Thyroid gland (tissue), 4 donors: ENCODE data around the gene RCOR1. TPM values are rescaled to one million over a fixed set of nuclear protein-coding genes. Genes with fewer than 3 reads are reported as not detected.

Experiments used
- DNase-seq, 2 donors: peaks; one replicate each; pipeline ENCODE4 v3.0.0-alpha.2; 2019
- H3K27ac ChIP-seq, 3 donors: fragments of 200-600 bp; sonication (generic); 1 replicate in 2 of 3; 2 replicates in 1 of 3; pipeline ENCODE4 v1.5.1; 2016 to 2019; ENCODE audit warnings: mild to moderate bottlenecking in 1 of 3, moderate library complexity in 1 of 3
- H3K27me3 ChIP-seq: fragments of 200-600 bp; sonication (generic); one replicate; pipeline ENCODE4 v1.5.1; 2019
- H3K36me3 ChIP-seq, 2 donors: fragments of 200-600 bp; sonication (generic); one replicate each; pipeline ENCODE4 v1.5.1; 2016 to 2019
- H3K4me1 ChIP-seq, 2 donors: fragments of 200-600 bp; sonication (generic); one replicate each; pipeline ENCODE4 v1.5.1; 2017 to 2019
- H3K4me3 ChIP-seq, 3 donors: fragments of 200-600 bp; sonication (generic); replicated peaks in 1 of 3; 1 replicate in 2 of 3; 2 replicates in 1 of 3; pipeline ENCODE4 v1.5.1; 2016; ENCODE audit warnings: mild to moderate bottlenecking in 1 of 3
- H3K9me3 ChIP-seq: fragments of 200-600 bp; sonication (generic); one replicate; pipeline ENCODE4 v1.5.1; 2017
- CTCF ChIP-seq, 6 experiments: fragments of 200-600 bp in 3 of 6; fragments of 450-650 bp in 3 of 6; sonication (generic) in 3 of 6; IDR thresholded peaks; one replicate each; pipeline ENCODE4 v1.5.1; 2016 to 2019; ENCODE audit warnings: antibody characterized with exemption in 6 of 6, mild to moderate bottlenecking in 2 of 6, inconsistent platforms in 1 of 6, moderate library complexity in 1 of 6
- POLR2A ChIP-seq, 2 donors: fragments of 450-650 bp; IDR thresholded peaks; one replicate each; pipeline ENCODE4 v1.6.1; 2017; ENCODE audit warnings: antibody characterized with exemption in 2 of 2, mild to moderate bottlenecking in 2 of 2, moderate library complexity in 1 of 2
- WGBS, 2 donors: methylation state at CpG; one replicate each; pipeline ENCODE4 v1.1.5; 2017; 5-methylcytosine and 5-hydroxymethylcytosine counted together
- intact Hi-C: fragments of 100-400 bp; cut with DNase I; formaldehyde crosslinking; loops from one replicate; pipeline ENCODE4 v1.15.1; 2023
- total RNA-seq, 4 donors: library from RNA; depleted of rRNA; stranded (reverse); fragments of >200 nt; gene quantifications; one replicate each; pipeline ENCODE4 v1.2.3, GENCODE V29; 2016

Gene RCOR1
- total RNA-seq, 4 donors from 2014 or later: 9.4 to 14.2 (median 11.3) TPM

- Histone ChIP-seq H3K4me3 (no peak overlapping the region), H3K27me3 (no peaks in the 10 kb centered on the region), H3K4me1 (peaks cover 13 to 14% of the 10 kb centered on the region in 2 donors), H3K36me3 (no peaks in the 10 kb centered on the region), H3K27ac (no peak overlapping the region), H3K9me3 (no peaks in the 10 kb centered on the region)
- intact Hi-C loops: no loop called here
- peak; percentile 55 to 61 for DNase-seq
- WGBS, 2 donors: 34 to 37% methylated on average over 7 of the region's 7 CpGs
- TF ChIP-seq POLR2A (IDR thresholded peaks at IDR 0.05) (no peak), CTCF (IDR thresholded peaks at IDR 0.05) (peak; percentile 61 to 77 (median 70))
Observed at GRCh38 chr14:102594514-102595175, 2.2 kb downstream of the RCOR1 start.

GRCh38 chr14:102601378-102601925 lies 9.0 kb downstream of the RCOR1 start:
- TF ChIP-seq CTCF (IDR thresholded peaks at IDR 0.05): no peak
- no peak for TF ChIP-seq POLR2A (IDR thresholded peaks at IDR 0.05)
- 93 to 100% methylated on average over 1 of the region's 1 CpG for WGBS, 2 donors
- no peak overlapping the region for H3K4me3 ChIP-seq
- intact Hi-C loops: no loop called here
- peaks cover 21 to 26% of the 10 kb centered on the region in 2 donors for H3K4me1 ChIP-seq
- no peaks in the 10 kb centered on the region for H3K27me3 ChIP-seq
- no peak for DNase-seq
- no peaks in the 10 kb centered on the region for H3K9me3 ChIP-seq
- H3K27ac ChIP-seq: no peak overlapping the region
- H3K36me3 ChIP-seq: no peaks in the 10 kb centered on the region

GRCh38 chr14:102602421-102603292 lies 10.2 kb downstream of the RCOR1 start:
- Histone ChIP-seq H3K27me3 (no peaks in the 10 kb centered on the region), H3K9me3 (no peaks in the 10 kb centered on the region), H3K36me3 (no peaks in the 10 kb centered on the region), H3K4me1 (peaks cover 21 to 31% of the 10 kb centered on the region in 2 donors), H3K27ac (no peak overlapping the region), H3K4me3 (no peak overlapping the region)
- TF ChIP-seq POLR2A (IDR thresholded peaks at IDR 0.05) (no peak), CTCF (IDR thresholded peaks at IDR 0.05) (no peak)
- intact Hi-C loops: no loop called here
- peak; percentile 23 to 33 for DNase-seq
- WGBS, 2 donors: 48 to 68% methylated on average over 16 of the region's 16 CpGs

- Histone ChIP-seq H3K4me3 (no peak overlapping the region), H3K27me3 (no peaks in the 10 kb centered on the region), H3K9me3 (no peaks in the 10 kb centered on the region), H3K4me1 (peaks cover 21 to 32% of the 10 kb centered on the region in 2 donors), H3K36me3 (no peaks in the 10 kb centered on the region), H3K27ac (peak overlapping the region in 1 of 3 donors; percentile 18)
- TF ChIP-seq CTCF (IDR thresholded peaks at IDR 0.05): no peak
- no peak for TF ChIP-seq POLR2A (IDR thresholded peaks at IDR 0.05)
- peak; percentile 14 to 40 for DNase-seq
- 48 to 53% methylated on average over 4 of the region's 4 CpGs for WGBS, 2 donors
- intact Hi-C loops: no loop called here
Observed at GRCh38 chr14:102603293-102603907, 11.0 kb downstream of the RCOR1 start.
